GM08714 (cell line): ENCODE results near the gene IL1A.

Experiments used
- H3K4me3 ChIP-seq: fragments of 200-500 bp; sonication (Bioruptor generic); 2 replicates; pipeline ENCODE4 v1.5.1; 2014; ENCODE audit warnings: mild to moderate bottlenecking, low read length, inconsistent platforms
- ZNF274 ChIP-seq: IDR thresholded peaks from 2 replicates; pipeline ENCODE4 v1.6.1; 2012; ENCODE audit warnings: mild to moderate bottlenecking, low read depth, low read length

Gene IL1A

GRCh38 chr2:112809112-112809511 lies 24.8 kb upstream of the IL1A start:
- H3K4me3 ChIP-seq, result no peak overlapping the region
- TF ChIP-seq ZNF274, result no peak

- H3K4me3 ChIP-seq, result no peak overlapping the region
- no peak for TF ChIP-seq ZNF274
These were observed 23.0 kb upstream of the IL1A start for GRCh38 chr2:112807233-112807807.

GRCh38 chr2:112805542-112805941 lies 21.2 kb upstream of the IL1A start:
- H3K4me3 ChIP-seq, result no peak overlapping the region
- no peak for TF ChIP-seq ZNF274

- no peak for TF ChIP-seq ZNF274
- no peak overlapping the region for H3K4me3 ChIP-seq
These were observed 19.6 kb upstream of the IL1A start for GRCh38 chr2:112803691-112804521.

GRCh38 chr2:112800881-112801583 lies 16.7 kb upstream of the IL1A start:
- TF ChIP-seq ZNF274, result no peak
- H3K4me3 ChIP-seq, result no peak overlapping the region

GRCh38 chr2:112798979-112799975 lies 15.0 kb upstream of the IL1A start:
- no peak for TF ChIP-seq ZNF274
- H3K4me3 ChIP-seq, result no peak overlapping the region

- H3K4me3 ChIP-seq, result no peak overlapping the region
- no peak for TF ChIP-seq ZNF274
These were observed 12.2 kb upstream of the IL1A start for GRCh38 chr2:112796486-112796885.

GRCh38 chr2:112795774-112796173 lies 11.5 kb upstream of the IL1A start:
- H3K4me3 ChIP-seq, result no peak overlapping the region
- no peak for TF ChIP-seq ZNF274

- no peak for TF ChIP-seq ZNF274
- no peak overlapping the region for H3K4me3 ChIP-seq
These were observed 10.5 kb upstream of the IL1A start for GRCh38 chr2:112794841-112795240.

- TF ChIP-seq ZNF274, result no peak
- no peak overlapping the region for H3K4me3 ChIP-seq
These were observed 9.9 kb upstream of the IL1A start for GRCh38 chr2:112794131-112794733.

- no peak overlapping the region for H3K4me3 ChIP-seq
- TF ChIP-seq ZNF274, result no peak
These were observed 9.2 kb upstream of the IL1A start for GRCh38 chr2:112793449-112793978.

GRCh38 chr2:112792419-112792818 lies 8.1 kb upstream of the IL1A start:
- H3K4me3 ChIP-seq, result no peak overlapping the region
- TF ChIP-seq ZNF274, result no peak

- no peak for TF ChIP-seq ZNF274
- no peak overlapping the region for H3K4me3 ChIP-seq
These were observed 7.5 kb upstream of the IL1A start for GRCh38 chr2:112791693-112792230.

- TF ChIP-seq ZNF274, result no peak
- no peak overlapping the region for H3K4me3 ChIP-seq
These were observed 6.7 kb upstream of the IL1A start for GRCh38 chr2:112791019-112791418.
